Measurements from ENCODE around the gene ASZ1. TPM values are rescaled to one million over a fixed set of nuclear protein-coding genes. Genes with fewer than 3 reads are reported as not detected.

ASZ1 gene
- polyA plus RNA-seq, 1 donor from 2014 or later = not detected

DNA sequence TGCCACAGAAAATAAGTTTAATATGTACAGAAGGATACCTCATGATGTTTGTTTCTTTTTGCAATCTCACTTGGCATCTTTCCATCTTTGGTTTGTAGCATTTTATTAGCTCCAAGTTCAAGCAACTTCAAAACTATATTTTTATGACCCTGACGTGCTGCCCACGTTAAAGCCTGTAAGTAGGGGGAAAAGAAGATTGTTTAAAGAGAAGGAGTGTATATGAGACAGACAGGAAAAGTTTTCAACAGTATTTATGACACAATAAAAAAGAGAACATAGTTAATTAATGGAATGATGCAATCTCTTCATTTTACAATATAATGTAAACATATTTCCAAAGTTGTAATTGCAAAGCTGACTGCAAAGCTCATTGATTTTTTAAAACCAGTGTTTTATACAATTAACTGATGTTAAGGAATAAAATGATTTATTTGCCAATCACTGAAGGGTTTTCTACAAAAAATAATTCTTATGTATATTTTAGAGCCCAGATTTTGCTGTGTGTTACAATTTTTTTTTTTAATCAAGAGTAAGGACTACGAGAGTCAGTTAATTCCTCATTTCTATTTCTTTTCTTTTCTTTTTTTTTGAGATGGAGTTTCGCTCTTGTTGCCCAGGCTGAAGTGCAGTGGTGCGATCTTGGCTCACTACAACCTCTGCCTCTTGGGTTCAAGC is 42.5 kb downstream of the ASZ1 start:
- Mint-ChIP-seq H3K9me3 (peaks cover 5 to 12% (median 12%) of the 10 kb centered on the region in 3 donors), H3K4me3 (no peak overlapping the region), H3K27ac (no peak overlapping the region), H3K4me1 (no peaks in the 10 kb centered on the region), H3K27me3 (no peaks in the 10 kb centered on the region), H3K36me3 (no peaks in the 10 kb centered on the region)

DNA sequence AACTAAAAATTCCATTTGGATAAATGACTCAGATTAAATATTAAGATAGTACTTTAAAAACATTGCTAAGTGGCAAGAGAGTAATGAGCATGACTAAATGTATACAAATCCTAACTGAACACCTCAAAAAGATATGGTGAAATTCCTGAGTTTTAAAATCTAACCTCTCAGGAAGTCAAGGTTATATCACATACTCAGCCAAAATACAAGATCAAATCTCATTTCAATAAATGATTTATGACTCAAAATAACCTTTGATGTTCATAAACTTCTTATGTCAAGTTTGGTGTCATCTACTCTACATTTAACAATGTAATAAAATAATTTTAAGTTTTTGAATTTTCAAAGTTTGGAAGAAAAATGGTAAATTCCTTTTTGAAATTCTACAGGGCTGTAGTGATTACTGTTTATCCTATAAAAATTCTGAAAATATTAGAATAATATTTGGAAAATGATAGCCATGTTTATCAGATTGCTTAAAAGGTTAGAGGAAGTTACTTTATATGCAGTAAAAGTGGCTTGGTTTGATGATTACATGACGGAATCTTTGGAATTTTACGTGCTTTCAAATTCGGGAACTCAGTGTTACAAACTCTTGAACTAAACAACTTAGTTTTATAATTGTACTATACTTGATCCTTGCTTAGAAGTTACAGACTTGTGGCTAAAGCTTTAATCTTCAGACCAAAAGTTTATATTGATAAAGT is 43.7 kb downstream of the ASZ1 start:
- no peak overlapping the region for H3K4me3 Mint-ChIP-seq
- H3K27ac Mint-ChIP-seq = no peak overlapping the region
- H3K4me1 Mint-ChIP-seq = no peaks in the 10 kb centered on the region
- H3K27me3 Mint-ChIP-seq = no peaks in the 10 kb centered on the region
- peaks cover 0 to 7% (median 5%) of the 10 kb centered on the region in 3 donors for H3K9me3 Mint-ChIP-seq
- no peaks in the 10 kb centered on the region for H3K36me3 Mint-ChIP-seq

DNA sequence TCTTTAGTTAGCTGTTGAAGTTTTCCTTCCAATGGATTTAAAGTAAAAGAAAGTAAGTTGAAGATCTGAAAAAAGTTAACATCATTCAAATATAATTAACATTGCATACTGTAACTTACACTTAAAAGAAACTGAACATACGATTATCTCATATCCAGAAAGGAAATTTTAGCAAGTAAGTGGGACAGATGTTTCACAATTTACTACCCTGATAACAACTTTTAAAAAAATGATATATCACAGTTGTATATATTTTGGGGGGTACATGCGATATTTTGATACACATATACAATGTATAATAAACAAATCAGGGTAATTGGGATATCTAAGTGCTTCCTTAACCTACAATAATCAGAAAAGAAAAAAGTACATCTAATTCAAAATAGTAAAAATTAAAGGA is 44.2 kb downstream of the ASZ1 start:
- H3K36me3 Mint-ChIP-seq = no peaks in the 10 kb centered on the region
- H3K27me3 Mint-ChIP-seq = no peaks in the 10 kb centered on the region
- H3K4me3 Mint-ChIP-seq = no peak overlapping the region
- no peaks in the 10 kb centered on the region for H3K4me1 Mint-ChIP-seq
- peaks cover 0 to 6% (median 5%) of the 10 kb centered on the region in 3 donors for H3K9me3 Mint-ChIP-seq
- H3K27ac Mint-ChIP-seq = no peak overlapping the region

DNA sequence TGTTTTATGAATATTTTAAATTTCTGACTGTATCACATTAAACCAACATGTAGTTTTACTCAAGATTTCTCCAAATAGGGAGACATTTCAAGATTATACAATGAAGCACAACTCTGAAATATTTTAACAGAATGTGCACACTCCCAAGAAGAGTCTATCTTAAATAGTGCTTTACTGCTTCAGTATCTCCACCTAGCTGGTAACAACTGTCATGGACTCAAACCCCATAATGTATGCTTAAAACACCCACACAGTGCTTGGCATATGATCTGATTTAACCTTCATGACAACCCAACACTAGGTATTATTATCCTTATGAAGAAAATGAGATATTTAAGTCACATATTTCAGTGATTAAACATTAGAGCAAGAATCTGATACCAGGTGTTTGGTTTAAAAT is 45.9 kb downstream of the ASZ1 start:
- Mint-ChIP-seq H3K9me3 (peaks cover 0 to 8% (median 0%) of the 10 kb centered on the region in 3 donors), H3K36me3 (no peaks in the 10 kb centered on the region), H3K27ac (no peak overlapping the region), H3K4me3 (no peak overlapping the region), H3K27me3 (no peaks in the 10 kb centered on the region), H3K4me1 (no peaks in the 10 kb centered on the region)

- no peaks in the 10 kb centered on the region for H3K27me3 Mint-ChIP-seq
- H3K9me3 Mint-ChIP-seq = peaks cover 0 to 8% (median 0%) of the 10 kb centered on the region in 3 donors
- no peak overlapping the region for H3K27ac Mint-ChIP-seq
- H3K4me3 Mint-ChIP-seq = no peak overlapping the region
- no peaks in the 10 kb centered on the region for H3K4me1 Mint-ChIP-seq
- no peaks in the 10 kb centered on the region for H3K36me3 Mint-ChIP-seq
Observed at GRCh38 chr7:117375380-117375779, 51.9 kb downstream of the ASZ1 start.

- Mint-ChIP-seq H3K36me3 (no peaks in the 10 kb centered on the region), H3K27ac (no peak overlapping the region), H3K27me3 (no peaks in the 10 kb centered on the region), H3K4me3 (no peak overlapping the region), H3K4me1 (no peaks in the 10 kb centered on the region), H3K9me3 (no peaks in the 10 kb centered on the region)
Observed at GRCh38 chr7:117372073-117372472, 55.2 kb downstream of the ASZ1 start.

- Mint-ChIP-seq H3K9me3 (peaks cover 0 to 4% (median 0%) of the 10 kb centered on the region in 3 donors), H3K4me3 (peak overlapping the region in 1 of 4 donors; percentile 46), H3K27me3 (no peaks in the 10 kb centered on the region), H3K4me1 (no peaks in the 10 kb centered on the region), H3K27ac (peak overlapping the region in 1 of 3 donors; percentile 71), H3K36me3 (no peaks in the 10 kb centered on the region)
Observed at GRCh38 chr7:117364339-117365080, 62.8 kb downstream of the ASZ1 start.

DNA sequence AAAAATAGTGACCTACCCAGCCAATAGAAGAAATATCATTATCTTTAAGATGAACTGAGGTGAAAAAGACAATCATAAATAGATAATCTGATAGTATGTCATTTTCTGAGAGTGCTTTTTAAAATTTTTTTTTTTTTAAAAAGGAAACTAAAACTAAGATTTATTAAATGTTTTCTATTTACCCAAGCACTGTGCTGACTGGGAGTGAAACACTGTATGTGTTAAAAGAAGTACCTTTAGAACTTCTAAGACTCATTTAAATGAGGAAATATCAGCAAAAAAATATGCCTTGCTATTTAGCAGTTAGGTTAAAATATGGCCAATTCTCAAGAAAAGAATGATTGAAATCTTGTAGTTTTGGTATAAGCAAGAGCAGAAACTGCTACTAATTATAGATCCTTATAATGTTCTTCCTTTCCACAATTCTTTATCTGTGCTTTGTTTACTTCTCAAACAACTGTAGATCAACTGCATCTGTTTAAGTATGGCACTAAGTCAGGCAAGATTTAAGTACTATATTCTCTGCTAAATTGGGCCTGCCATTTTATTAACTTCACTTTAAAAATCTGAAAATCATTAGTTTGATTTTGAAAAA is 64.9 kb downstream of the ASZ1 start:
- Mint-ChIP-seq H3K27ac (no peak overlapping the region), H3K4me3 (no peak overlapping the region), H3K36me3 (no peaks in the 10 kb centered on the region), H3K27me3 (no peaks in the 10 kb centered on the region), H3K4me1 (no peaks in the 10 kb centered on the region), H3K9me3 (peaks cover 0 to 4% (median 0%) of the 10 kb centered on the region in 3 donors)

- Mint-ChIP-seq H3K4me1 (peaks cover 0 to 1% (median 0%) of the 10 kb centered on the region in 3 donors), H3K9me3 (no peaks in the 10 kb centered on the region), H3K27ac (no peak overlapping the region), H3K36me3 (no peaks in the 10 kb centered on the region), H3K4me3 (no peak overlapping the region), H3K27me3 (peaks cover 5% of the 10 kb centered on the region)
Observed at GRCh38 chr7:117350027-117350426, 77.3 kb downstream of the ASZ1 start.

DNA sequence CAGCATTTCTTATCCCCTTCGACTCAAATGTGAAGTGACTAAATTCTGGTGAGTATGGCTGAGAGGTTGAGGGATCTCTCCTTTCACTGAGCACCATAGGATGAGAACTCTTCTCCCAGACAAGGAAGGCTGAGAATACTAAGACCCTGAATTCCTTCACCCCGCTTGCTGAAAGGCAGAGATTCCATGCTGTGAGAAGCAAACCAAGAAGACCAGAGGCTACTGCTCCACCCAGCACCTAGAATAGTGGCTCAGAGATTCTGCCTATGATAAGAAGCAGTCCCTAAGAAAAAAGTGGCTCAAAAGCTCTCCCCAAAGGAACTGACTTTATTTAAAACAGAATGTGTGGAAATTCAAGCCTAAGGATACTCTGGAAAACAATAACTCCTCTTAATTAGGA is 77.7 kb downstream of the ASZ1 start:
- no peaks in the 10 kb centered on the region for H3K9me3 Mint-ChIP-seq
- H3K4me3 Mint-ChIP-seq = no peak overlapping the region
- H3K4me1 Mint-ChIP-seq = peaks cover 0 to 1% (median 0%) of the 10 kb centered on the region in 3 donors
- H3K27me3 Mint-ChIP-seq = peaks cover 5% of the 10 kb centered on the region
- H3K36me3 Mint-ChIP-seq = no peaks in the 10 kb centered on the region
- no peak overlapping the region for H3K27ac Mint-ChIP-seq

- Mint-ChIP-seq H3K27ac (peak overlapping the region in 1 of 3 donors; percentile 64), H3K4me1 (peaks cover 0 to 1% (median 0%) of the 10 kb centered on the region in 3 donors), H3K4me3 (no peak overlapping the region), H3K36me3 (no peaks in the 10 kb centered on the region), H3K27me3 (peaks cover 5% of the 10 kb centered on the region), H3K9me3 (peaks cover 0 to 3% (median 0%) of the 10 kb centered on the region in 3 donors)
Observed at GRCh38 chr7:117347962-117348672, 79.2 kb downstream of the ASZ1 start.

GRCh38 chr7:117347480-117347879 is 79.8 kb downstream of the ASZ1 start:
- Mint-ChIP-seq H3K36me3 (no peaks in the 10 kb centered on the region), H3K9me3 (peaks cover 0 to 3% (median 0%) of the 10 kb centered on the region in 3 donors), H3K27ac (no peak overlapping the region), H3K4me3 (no peak overlapping the region), H3K4me1 (peaks cover 0 to 1% (median 0%) of the 10 kb centered on the region in 3 donors), H3K27me3 (peaks cover 5% of the 10 kb centered on the region)

GRCh38 chr7:117346161-117346560 is 81.1 kb downstream of the ASZ1 start:
- peaks cover 0 to 1% (median 0%) of the 10 kb centered on the region in 3 donors for H3K4me1 Mint-ChIP-seq
- H3K4me3 Mint-ChIP-seq = no peak overlapping the region
- peaks cover 5% of the 10 kb centered on the region for H3K27me3 Mint-ChIP-seq
- no peak overlapping the region for H3K27ac Mint-ChIP-seq
- H3K9me3 Mint-ChIP-seq = peaks cover 0 to 3% (median 0%) of the 10 kb centered on the region in 3 donors
- no peaks in the 10 kb centered on the region for H3K36me3 Mint-ChIP-seq

DNA sequence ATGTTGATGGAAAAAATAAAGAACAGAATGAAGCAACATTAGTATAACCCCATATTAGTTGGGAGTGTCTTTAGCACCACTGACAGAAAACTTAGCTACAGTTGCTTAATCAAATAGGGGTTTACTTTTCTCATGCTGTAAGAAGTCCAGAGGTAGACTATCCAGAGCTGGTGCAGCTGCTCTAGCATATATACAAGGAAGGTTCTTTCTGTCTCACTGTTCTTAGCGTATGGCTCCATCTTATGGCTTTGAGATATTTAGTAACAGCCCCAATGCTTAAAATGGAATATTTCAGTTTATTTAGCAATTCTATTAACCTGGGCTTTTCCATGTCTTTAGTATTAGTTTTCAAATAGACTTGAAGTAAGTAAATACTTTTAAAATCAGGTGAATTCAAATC is 89.3 kb downstream of the ASZ1 start:
- Mint-ChIP-seq H3K4me3 (no peak overlapping the region), H3K27ac (peak overlapping the region in 1 of 3 donors; percentile 3), H3K36me3 (no peaks in the 10 kb centered on the region), H3K4me1 (no peaks in the 10 kb centered on the region), H3K27me3 (no peaks in the 10 kb centered on the region), H3K9me3 (peaks cover 0 to 5% (median 0%) of the 10 kb centered on the region in 3 donors)
